Ovary (tissue), 9 donors: ENCODE data around the gene CLDN7. TPM values are rescaled to one million over a fixed set of nuclear protein-coding genes. Genes with fewer than 3 reads are reported as not detected.
"Not testable (repeated sequence)": the region's sequence is repeated elsewhere in the genome, so short reads cannot be mapped to it uniquely, and the experiment has no call there.

Source experiments
- DNase-seq, 5 donors: peaks; one replicate each; pipeline ENCODE4 v3.0.0-alpha.2; 2019 to 2020
- H3K27ac ChIP-seq, 2 donors: fragments of 200-600 bp; one replicate each; pipeline versions ENCODE4 v1.5.1 to v1.8.0; 2019 to 2022
- H3K27me3 ChIP-seq: fragments of 200-600 bp; one replicate; pipeline ENCODE4 v1.8.0; 2022
- H3K36me3 ChIP-seq: fragments of 200-600 bp; sonication (generic); one replicate; pipeline ENCODE4 v1.5.1; 2019
- H3K4me1 ChIP-seq: one replicate; pipeline ENCODE4 v1.8.1; 2013; ENCODE audit warnings: mild to moderate bottlenecking, moderate library complexity; ENCODE audit not compliant: insufficient read depth
- H3K4me3 ChIP-seq: fragments of 200-600 bp; sonication (generic); one replicate; pipeline ENCODE4 v1.5.1; 2017
- H3K9me3 ChIP-seq, 2 donors: fragments of 200-600 bp in 1 of 2; sonication (generic) in 1 of 2; one replicate each; pipeline versions ENCODE4 v1.5.1 to v1.8.1; 2013 to 2019; ENCODE audit warnings: mild to moderate bottlenecking in 1 of 2, moderate library complexity in 1 of 2
- EP300 ChIP-seq: sonication (generic); formaldehyde crosslinking; IDR thresholded peaks from one replicate; pipeline ENCODE4 v1.6.1; 2017; ENCODE audit warnings: antibody characterized with exemption
- POLR2A ChIP-seq: fragments of 450-650 bp; IDR thresholded peaks from one replicate; pipeline ENCODE4 v1.6.1; 2017; ENCODE audit warnings: antibody characterized with exemption, mild to moderate bottlenecking, moderate library complexity
- WGBS, 3 donors: extraction: QIAGEN DNeasy Blood & Tissue Kit in 1 of 3; methylation state at CpG; one replicate each; pipeline versions ENCODE4 v1.1.5 to v1.1.7; 2013 to 2017; 5-methylcytosine and 5-hydroxymethylcytosine counted together
- intact Hi-C, 4 donors: fragments of 100-400 bp; cut with DNase I; formaldehyde crosslinking; loops; one replicate each; pipeline versions ENCODE4 v1.11.0 to v1.15.1; 2022 to 2023
- polyA plus RNA-seq, 2 donors: library from polyadenylated mRNA; stranded (reverse); fragments of 200-250 nt in 1 of 2; fragments of 350-450 nt in 1 of 2; fragmentation: Illumina TruSeq in 1 of 2; extraction: RNeasy Lipid Tissue Mini Kit (QIAGEN cat#74804) in 1 of 2; gene quantifications; one replicate each; pipeline ENCODE4 v1.2.3, GENCODE V29; 2013 to 2014
- total RNA-seq, 7 donors: library from RNA; depleted of rRNA in 2 of 7; stranded (reverse); fragments of >200 nt in 2 of 7; fragmentation: NEBNext Ultra II Directional in 3 of 7; extraction: Animal tissue kit (Norgen Biotek cat#: 25700) in 3 of 7; gene quantifications; one replicate each; pipeline versions ENCODE4 v1.1.0 to v1.2.4, GENCODE V29; 2016 to 2023
- TF ChIP-seq, protein P1 (sequence below), 3 donors: fragments of 450-650 bp in 2 of 3; fragments of 200-600 bp in 1 of 3; IDR thresholded peaks; one replicate each; pipeline versions ENCODE4 v1.5.1 to v1.8.0; 2016 to 2022; ENCODE audit warnings: antibody characterized with exemption in 3 of 3, mild to moderate bottlenecking in 1 of 3
- donor health status: DM: no; HTN: no; CAD: no; lungs with moderate emphysema.
- donor health status: DM: no; HTN: no; CAD: no.
- donor health status: Bipolar disorder and iron deficiency.
- donor health status: DM: yes; HTN: yes; CAD: no.
- donor health status: DM: no; HTN: no; CAD: no.
- donor health status: DM: yes; HTN: yes; CAD: no.

CLDN7 gene
- total and polyA plus RNA-seq, 9 donors = 0.27 to 102 (median 4.7) TPM; not detected in 1

- intact Hi-C loops = no loop called here
Measured at GRCh38 chr17:7250695-7251627, 11.3 kb downstream of the CLDN7 start.

DNA sequence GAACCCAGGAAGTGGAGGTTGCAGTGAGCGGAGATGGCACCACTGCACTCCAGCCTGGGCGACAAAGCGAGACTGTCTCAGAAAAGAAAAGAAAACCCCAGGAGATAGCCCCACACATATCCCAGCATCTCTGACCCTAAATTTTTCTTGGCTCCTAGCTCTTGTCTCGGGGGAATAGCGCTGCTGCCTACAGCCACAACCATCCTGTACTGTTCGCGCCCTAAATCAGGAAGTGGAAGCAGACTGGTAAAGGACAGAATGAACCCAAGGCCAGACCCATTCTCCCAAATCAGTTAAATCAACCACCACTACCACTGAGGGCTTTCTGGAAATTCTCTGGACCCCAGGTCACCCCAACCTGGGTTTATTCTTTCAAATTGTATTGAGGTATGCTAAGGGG is 12.4 kb downstream of the CLDN7 start:
- Histone ChIP-seq H3K27ac (no peak overlapping the region), H3K4me1 (peaks cover 9% of the 10 kb centered on the region), H3K9me3 (no peaks in the 10 kb centered on the region), H3K27me3 (no peaks in the 10 kb centered on the region), H3K36me3 (no peaks in the 10 kb centered on the region), H3K4me3 (no peak overlapping the region)
- intact Hi-C loops = no loop called here
- 85 to 89% (median 87%) methylated on average over 7 of the region's 7 CpGs for WGBS, 3 donors
- TF ChIP-seq EP300 = no peak
- no peak for TF ChIP-seq POLR2A
- TF ChIP-seq, protein P1, sequence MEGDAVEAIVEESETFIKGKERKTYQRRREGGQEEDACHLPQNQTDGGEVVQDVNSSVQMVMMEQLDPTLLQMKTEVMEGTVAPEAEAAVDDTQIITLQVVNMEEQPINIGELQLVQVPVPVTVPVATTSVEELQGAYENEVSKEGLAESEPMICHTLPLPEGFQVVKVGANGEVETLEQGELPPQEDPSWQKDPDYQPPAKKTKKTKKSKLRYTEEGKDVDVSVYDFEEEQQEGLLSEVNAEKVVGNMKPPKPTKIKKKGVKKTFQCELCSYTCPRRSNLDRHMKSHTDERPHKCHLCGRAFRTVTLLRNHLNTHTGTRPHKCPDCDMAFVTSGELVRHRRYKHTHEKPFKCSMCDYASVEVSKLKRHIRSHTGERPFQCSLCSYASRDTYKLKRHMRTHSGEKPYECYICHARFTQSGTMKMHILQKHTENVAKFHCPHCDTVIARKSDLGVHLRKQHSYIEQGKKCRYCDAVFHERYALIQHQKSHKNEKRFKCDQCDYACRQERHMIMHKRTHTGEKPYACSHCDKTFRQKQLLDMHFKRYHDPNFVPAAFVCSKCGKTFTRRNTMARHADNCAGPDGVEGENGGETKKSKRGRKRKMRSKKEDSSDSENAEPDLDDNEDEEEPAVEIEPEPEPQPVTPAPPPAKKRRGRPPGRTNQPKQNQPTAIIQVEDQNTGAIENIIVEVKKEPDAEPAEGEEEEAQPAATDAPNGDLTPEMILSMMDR (IDR thresholded peaks at IDR 0.05) = no peak
- DNase-seq = no peak

More at GRCh38 chr17:7250695-7251627, 11.3 kb downstream of the CLDN7 start:
- DNase-seq = peak in 3 of 5 donors; percentile 25 to 63 (median 61)
- no peaks in the 10 kb centered on the region for H3K36me3 ChIP-seq
- WGBS, 3 donors = 0 to 1% (median 1%) methylated on average over 25 to 55 of the region's 55 CpGs
- no peaks in the 10 kb centered on the region for H3K9me3 ChIP-seq
- peaks cover 9% of the 10 kb centered on the region for H3K4me1 ChIP-seq
- TF ChIP-seq, protein P1 (IDR thresholded peaks at IDR 0.05) = no peak
- TF ChIP-seq EP300 (no peak), POLR2A (no peak)
- peak overlapping the region; percentile 82 to 98 for H3K27ac ChIP-seq
- peak overlapping the region; percentile 96 for H3K4me3 ChIP-seq
- no peaks in the 10 kb centered on the region for H3K27me3 ChIP-seq

DNA sequence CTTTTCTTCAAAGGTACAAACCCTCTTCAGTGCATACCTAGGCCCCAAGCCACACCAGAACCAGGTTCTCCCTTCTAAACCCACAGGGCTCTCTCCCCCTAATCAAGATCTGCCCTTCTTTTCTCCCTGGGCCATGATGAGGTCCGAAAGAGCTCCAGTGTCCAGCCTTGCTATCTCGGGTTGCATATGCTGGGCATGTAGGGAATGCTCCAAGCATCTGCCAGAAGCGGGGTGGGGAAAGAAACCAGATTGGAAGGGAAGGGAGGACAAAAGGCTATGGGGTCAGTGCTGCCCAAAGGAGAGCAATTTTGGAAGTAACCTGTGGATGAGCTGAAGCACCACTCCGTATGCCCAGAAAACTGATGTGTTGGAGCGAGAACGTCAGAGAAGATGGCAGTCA is 13.1 kb downstream of the CLDN7 start:
- Histone ChIP-seq H3K4me3 (no peak overlapping the region), H3K4me1 (peaks cover 9% of the 10 kb centered on the region), H3K27me3 (no peaks in the 10 kb centered on the region), H3K36me3 (no peaks in the 10 kb centered on the region), H3K27ac (no peak overlapping the region), H3K9me3 (no peaks in the 10 kb centered on the region)
- intact Hi-C loops = no loop called here
- TF ChIP-seq, protein P1 (IDR thresholded peaks at IDR 0.05) = no peak
- no peak for TF ChIP-seq POLR2A
- TF ChIP-seq EP300 = no peak
- DNase-seq = no peak
- 69 to 75% (median 72%) methylated on average over 6 of the region's 6 CpGs for WGBS, 3 donors

GRCh38 chr17:7248796-7249195 is 13.5 kb downstream of the CLDN7 start:
- intact Hi-C loops = no loop called here
- Histone ChIP-seq H3K36me3 (no peaks in the 10 kb centered on the region), H3K9me3 (no peaks in the 10 kb centered on the region), H3K27ac (no peak overlapping the region), H3K4me3 (no peak overlapping the region), H3K4me1 (peaks cover 9% of the 10 kb centered on the region), H3K27me3 (no peaks in the 10 kb centered on the region)
- TF ChIP-seq EP300 (no peak), POLR2A (no peak)
- DNase-seq = no peak
- 69 to 74% (median 73%) methylated on average over 4 of the region's 4 CpGs for WGBS, 3 donors

- 86 to 90% (median 87%) methylated on average over 5 of the region's 5 CpGs for WGBS, 3 donors
- intact Hi-C loops = no loop called here
- no peak for DNase-seq
- Histone ChIP-seq H3K4me1 (peaks cover 9% of the 10 kb centered on the region), H3K27me3 (no peaks in the 10 kb centered on the region), H3K4me3 (no peak overlapping the region), H3K36me3 (no peaks in the 10 kb centered on the region), H3K27ac (no peak overlapping the region), H3K9me3 (no peaks in the 10 kb centered on the region)
- no peak for TF ChIP-seq EP300
- TF ChIP-seq POLR2A = no peak
- TF ChIP-seq, protein P1 (IDR thresholded peaks at IDR 0.05) = no peak
Measured at GRCh38 chr17:7246779-7247178, 15.5 kb downstream of the CLDN7 start.

DNA sequence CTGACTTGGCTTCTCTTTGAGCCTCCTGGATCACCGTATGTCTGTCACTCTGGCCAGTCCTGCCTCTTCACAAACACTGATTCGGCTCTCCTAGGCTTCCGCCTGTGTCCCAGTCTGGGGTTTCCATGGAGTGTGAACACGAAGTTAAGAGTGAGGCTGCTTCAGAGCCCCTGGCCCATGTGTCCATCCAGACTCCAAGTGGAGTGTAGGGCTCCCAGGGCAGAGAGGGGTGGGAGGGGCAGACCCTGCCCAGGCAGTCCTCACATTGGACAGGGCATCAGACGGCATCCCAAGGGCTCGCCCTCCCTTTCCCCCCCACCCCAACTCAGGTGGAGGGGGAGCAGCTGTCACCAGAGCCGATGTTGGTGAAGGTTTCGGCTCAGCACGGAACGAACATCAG is 18.4 kb downstream of the CLDN7 start:
- peak overlapping the region in 1 of 2 donors; percentile 98 for H3K27ac ChIP-seq
- H3K9me3 ChIP-seq, intact Hi-C loops, H3K4me1 ChIP-seq, H3K4me3 ChIP-seq, H3K27me3 ChIP-seq, H3K36me3 ChIP-seq: not testable (repeated sequence)
- peak in 3 of 5 donors; percentile 39 to 42 (median 39) for DNase-seq
- 70 to 73% (median 73%) methylated on average over 10 of the region's 10 CpGs for WGBS, 3 donors
